GM21447 (cell line): ENCODE measurements around the gene VAV2.

ENCODE experiments used
- ATAC-seq: cut with Tn5 transposase; IDR thresholded peaks from one replicate; pipeline ENCODE4 v1.9.1; 2021; ENCODE audit not compliant: unreplicated experiment

VAV2 gene

GRCh38 chr9:133982971-133983720 is 9.0 kb downstream of the VAV2 start:
- ATAC-seq: no peak

- ATAC-seq: no peak
Measured at GRCh38 chr9:133981958-133982681, 10.0 kb downstream of the VAV2 start.

GRCh38 chr9:133981589-133981957 is 10.6 kb downstream of the VAV2 start:
- ATAC-seq: no peak

- no peak for ATAC-seq
Measured at GRCh38 chr9:133980864-133981588, 11.1 kb downstream of the VAV2 start.

- ATAC-seq: no peak
Measured at GRCh38 chr9:133979921-133980863, 11.9 kb downstream of the VAV2 start.

GRCh38 chr9:133979273-133979920 is 12.7 kb downstream of the VAV2 start:
- peak; percentile 71 for ATAC-seq

- no peak for ATAC-seq
Measured at GRCh38 chr9:133978899-133979272, 13.2 kb downstream of the VAV2 start.

- ATAC-seq: no peak
Measured at GRCh38 chr9:133978226-133978898, 13.8 kb downstream of the VAV2 start.

- no peak for ATAC-seq
Measured at GRCh38 chr9:133977421-133978201, 14.5 kb downstream of the VAV2 start.

GRCh38 chr9:133976887-133977286 is 15.2 kb downstream of the VAV2 start:
- no peak for ATAC-seq

GRCh38 chr9:133976191-133976861 is 15.8 kb downstream of the VAV2 start:
- ATAC-seq: no peak

- no peak for ATAC-seq
Measured at GRCh38 chr9:133975511-133975910, 16.6 kb downstream of the VAV2 start.

- no peak for ATAC-seq
Measured at GRCh38 chr9:133974631-133975341, 17.3 kb downstream of the VAV2 start.

GRCh38 chr9:133973791-133974630 is 18.1 kb downstream of the VAV2 start:
- ATAC-seq: no peak

GRCh38 chr9:133973111-133973790 is 18.9 kb downstream of the VAV2 start:
- no peak for ATAC-seq
